GM12878 (cell line): ENCODE data around the gene GRXCR2. TPM values are rescaled to one million over a fixed set of nuclear protein-coding genes. Genes with fewer than 3 reads are reported as not detected.

ENCODE experiments used
- ATAC-seq: fragments of 200-7000 bp; cut with Tn5 transposase; 3 replicates; pipeline ENCODE4 v1.9.1; 2020; ENCODE audit warnings: mild to moderate bottlenecking, moderate library complexity
- BruUV-seq: library from RNA; stranded (reverse); fragments of 400-500 nt; replicated peaks from 2 replicates; lab custom pipeline; 2021; lab: Mats Ljungman, UMichigan
- CTCF ChIA-PET: fragments of 300-600 bp; sonication (Branson Sonifier 250); formaldehyde crosslinking; extraction: SDS; loops from one replicate; lab custom pipeline; 2021; ENCODE audit warnings: inconsistent platforms; lab: Yijun Ruan, JAX
- POLR2A ChIA-PET: fragments of 350-600 bp; formaldehyde crosslinking; extraction: SDS; loops from one replicate; lab custom pipeline; 2021; ENCODE audit warnings: inconsistent platforms; lab: Charles Lee
- RAD21 ChIA-PET: fragments of 300-600 bp; sonication (Branson Sonifier 250); formaldehyde crosslinking; loops from one replicate; lab custom pipeline; 2023; ENCODE audit warnings: antibody characterized with exemption; ENCODE audit not compliant: unreplicated experiment; lab: Charles Lee
- SMC1A ChIA-PET: fragments of 300-600 bp; sonication (Branson Sonifier 250); formaldehyde crosslinking; loops from one replicate; lab custom pipeline; 2023; ENCODE audit not compliant: unreplicated experiment, uncharacterized antibody; lab: Charles Lee
- DNase-seq: peaks from one replicate; pipeline ENCODE4 v3.0.0-alpha.2; 2011; ENCODE audit warnings: low read depth, low spot score
- FAIRE-seq: peaks from 3 replicates; lab custom pipeline; 2011; peaks lifted over from hg19 to GRCh38; lab: Jason Lieb, UNC
- H2AFZ ChIP-seq: 2 replicates; pipeline ENCODE4 v1.6.0; 2011; ENCODE audit warnings: low read depth, low read length, control low read depth; ENCODE audit not compliant: control insufficient read depth
- H3K27ac ChIP-seq: 2 replicates; pipeline ENCODE4 v1.5.1; 2011; ENCODE audit warnings: control low read depth; ENCODE audit not compliant: control insufficient read depth, insufficient read depth
- H3K27me3 ChIP-seq, 2 experiments: replicated peaks in 1 of 2; 2 replicates each; pipeline versions ENCODE4 v1.6.0 to v1.6.1; 2011; ENCODE audit warnings: low read length in 1 of 2; ENCODE audit not compliant: control insufficient read depth in 2 of 2, insufficient read depth in 2 of 2
- H3K36me3 ChIP-seq, 2 experiments: 2 replicates each; pipeline ENCODE4 v1.5.1; 2011; ENCODE audit warnings: low read length in 1 of 2; ENCODE audit not compliant: control insufficient read depth in 2 of 2, insufficient read depth in 2 of 2
- H3K4me1 ChIP-seq: 2 replicates; pipeline ENCODE4 v1.6.1; 2011; ENCODE audit warnings: mild to moderate bottlenecking, low read length, moderate library complexity, mixed read lengths; ENCODE audit not compliant: control insufficient read depth, insufficient read depth
- H3K4me2 ChIP-seq: 2 replicates; pipeline ENCODE4 v1.6.0; 2011; ENCODE audit warnings: control low read depth; ENCODE audit not compliant: control insufficient read depth, insufficient read depth
- H3K4me3 ChIP-seq: fragments of 200-600 bp; sonication (generic); 2 replicates; pipeline ENCODE4 v1.5.1; 2016
- H3K79me2 ChIP-seq: 2 replicates; pipeline ENCODE4 v1.6.0; 2011; ENCODE audit warnings: low read length; ENCODE audit not compliant: control insufficient read depth, insufficient read depth
- H3K9ac ChIP-seq: 2 replicates; pipeline ENCODE4 v1.8.0; 2011; ENCODE audit warnings: low read length, control low read depth, mixed read lengths; ENCODE audit not compliant: control insufficient read depth, insufficient read depth
- H3K9me3 ChIP-seq: replicated peaks from 3 replicates; pipeline ENCODE4 v1.5.1; 2011; ENCODE audit warnings: mild to moderate bottlenecking, low read length; ENCODE audit not compliant: control insufficient read depth, insufficient read depth
- H4K20me1 ChIP-seq: 2 replicates; pipeline ENCODE4 v1.6.0; 2011; ENCODE audit not compliant: control insufficient read depth, insufficient read depth
- BRCA1 ChIP-seq: IDR thresholded peaks from 2 replicates; pipeline ENCODE4 v1.6.1; 2011; ENCODE audit warnings: low read depth, low read length, improper control_type of control experiment
- CHD2 ChIP-seq: IDR thresholded peaks from 2 replicates; pipeline ENCODE4 v1.6.1; 2011; ENCODE audit warnings: low read depth, low read length, improper control_type of control experiment, borderline replicate concordance
- CREB1 ChIP-seq: IDR thresholded peaks from 2 replicates; pipeline ENCODE4 v1.6.1; 2012; ENCODE audit warnings: low read depth, mild to moderate bottlenecking, inconsistent platforms
- EED ChIP-seq: sonication (generic); IDR thresholded peaks from 2 replicates; pipeline ENCODE4 v1.6.1; 2016; ENCODE audit warnings: antibody characterized with exemption, low read depth
- ESRRA ChIP-seq: IDR thresholded peaks from 2 replicates; pipeline ENCODE4 v1.6.1; 2012; ENCODE audit warnings: mild to moderate bottlenecking, low read length, improper control_type of control experiment
- JUND ChIP-seq: IDR thresholded peaks from 2 replicates; pipeline ENCODE4 v1.6.1; 2012; ENCODE audit warnings: low read depth, mild to moderate bottlenecking, low read length, improper control_type of control experiment, moderate library complexity
- KDM1A ChIP-seq: fragments of 200-600 bp; sonication (generic); IDR thresholded peaks from 2 replicates; pipeline ENCODE4 v1.6.1; 2016; ENCODE audit warnings: borderline replicate concordance
- MEF2A ChIP-seq: IDR thresholded peaks from 2 replicates; pipeline ENCODE4 v1.6.1; 2011; ENCODE audit warnings: low read depth, mild to moderate bottlenecking, low read length, moderate library complexity; ENCODE audit not compliant: insufficient read depth
- POLR2AphosphoS2 ChIP-seq: IDR thresholded peaks from 2 replicates; pipeline ENCODE4 v1.6.1; 2011; ENCODE audit warnings: low read depth, mild to moderate bottlenecking, low read length, improper control_type of control experiment, moderate library complexity
- RAD51 ChIP-seq: fragments of 450-650 bp; IDR thresholded peaks from 2 replicates; pipeline ENCODE4 v1.6.1; 2016; ENCODE audit warnings: moderate library complexity, mild to moderate bottlenecking, inconsistent platforms
- RUNX3 ChIP-seq: IDR thresholded peaks from 2 replicates; pipeline ENCODE4 v1.6.1; 2012; ENCODE audit warnings: low read length, inconsistent platforms
- SMAD1 ChIP-seq: fragments of 450-650 bp; IDR thresholded peaks from 2 replicates; pipeline ENCODE4 v1.6.1; 2018; ENCODE audit warnings: mild to moderate bottlenecking, low read depth; ENCODE audit not compliant: partially characterized antibody
- SPI1 ChIP-seq: IDR thresholded peaks from 2 replicates; pipeline ENCODE4 v1.6.1; 2011; ENCODE audit warnings: low read depth, mild to moderate bottlenecking, low read length, moderate library complexity, borderline replicate concordance; ENCODE audit not compliant: insufficient read depth
- TCF7 ChIP-seq: IDR thresholded peaks from 2 replicates; pipeline ENCODE4 v1.6.1; 2014; ENCODE audit warnings: antibody characterized with exemption, borderline replicate concordance
- ZNF24 ChIP-seq: fragments of 450-650 bp; IDR thresholded peaks from 2 replicates; pipeline ENCODE4 v1.6.1; 2017; ENCODE audit warnings: antibody characterized with exemption, mild to moderate bottlenecking
- WGBS: methylation state at CpG from one replicate; pipeline ENCODE4 v1.1.6; 2016; ENCODE audit warnings: low lambda C conversion rate; ENCODE audit not compliant: insufficient replicate concordance, insufficient coverage; ENCODE audit errors: missing lambda C conversion rate; 5-methylcytosine and 5-hydroxymethylcytosine counted together
- in situ Hi-C: fragments of 300-500 bp; cut with MboI; formaldehyde crosslinking; loops from 9 replicates; pipeline ENCODE4 v1.14.3; 2018; ENCODE audit warnings: mixed read lengths
- intact Hi-C: fragments of 100-400 bp; cut with micrococcal nuclease; formaldehyde crosslinking; loops from one replicate; pipeline ENCODE4 v1.14.2; 2022; ENCODE audit not compliant: unreplicated experiment
- polyA plus RNA-seq, 11 experiments: library from polyadenylated mRNA; depleted of rRNA in 4 of 11; unstranded in 6 of 11; stranded (reverse) in 5 of 11; fragments of >200 nt; fragmentation: Nextera tagmentation in 4 of 11; fragmentation: Illumina TruSeq in 1 of 11; extraction: Ambion mirVana in 4 of 11; extraction: Trizol in 1 of 11; gene quantifications; 1 replicate in 1 of 11; 2 replicates in 10 of 11; pipeline versions ENCODE4 v1.2.1 to v1.2.3, GENCODE V29; 2011 to 2016; ENCODE audit warnings: inconsistent platforms in 2 of 11, missing spikeins in 2 of 11, low read depth in 1 of 11
- total RNA-seq, 4 experiments: library from RNA; depleted of rRNA in 3 of 4; stranded (reverse); fragments of >200 nt in 3 of 4; fragmentation: Illumina TruSeq in 1 of 4; extraction: Trizol in 1 of 4; gene quantifications; 2 replicates each; pipeline versions ENCODE4 v1.2.1 to v1.2.3, GENCODE V29; 2013 to 2021
- TF ChIP-seq, protein P1 (sequence below): IDR thresholded peaks from 2 replicates; pipeline ENCODE4 v1.6.1; 2011; ENCODE audit warnings: borderline replicate concordance, low read depth, mild to moderate bottlenecking, moderate library complexity, mixed read lengths, low read length; ENCODE audit not compliant: insufficient read depth; ENCODE audit errors: extremely low read length
- TF ChIP-seq, protein P2 (sequence below): fragments of 150-350 bp; IDR thresholded peaks from 2 replicates; pipeline ENCODE4 v1.6.1; 2014; ENCODE audit warnings: mild to moderate bottlenecking, low read depth, low read length

The GRXCR2 gene
- total and polyA plus RNA-seq, 10 of the 15 experiments (the other 5 are each of a cell fraction or from before 2014, with no cell fraction given): not detected

DNA sequence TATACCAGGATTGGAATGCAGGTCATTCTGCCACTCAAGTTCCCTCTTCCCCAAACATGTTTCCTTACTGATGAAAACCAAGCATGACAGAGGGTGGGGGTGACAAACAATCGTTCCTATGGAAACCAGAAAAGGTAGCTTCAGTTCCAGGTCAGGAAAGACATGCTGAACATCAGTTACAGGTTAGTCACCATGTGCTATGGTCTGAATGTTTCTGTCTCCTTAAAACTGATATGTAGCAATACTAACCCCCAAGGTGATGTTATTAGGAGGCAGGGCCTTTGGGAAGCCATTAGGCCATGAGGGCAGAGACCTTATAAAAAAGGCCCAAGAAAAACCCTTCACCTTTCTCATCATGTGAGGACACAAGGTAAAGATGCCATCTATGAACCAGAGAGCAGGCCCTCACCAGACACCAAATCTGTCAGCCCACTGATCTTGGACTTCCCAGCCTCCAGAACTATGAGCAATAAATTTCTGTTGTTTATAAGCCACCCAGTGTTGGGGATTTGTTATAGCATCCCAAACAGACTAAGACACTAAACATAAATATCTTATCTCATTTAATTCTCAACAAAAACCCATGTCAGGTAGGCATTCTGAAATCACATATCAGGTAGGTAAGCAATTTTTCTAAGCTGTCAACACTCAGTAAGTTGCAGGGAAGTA, 47.9 kb upstream of the GRXCR2 start:
- Histone ChIP-seq H3K4me1 (no peaks in the 10 kb centered on the region), H3K9ac (no peak overlapping the region), H3K27me3 (no peaks in the 10 kb centered on the region), H3K9me3 (no peaks in the 10 kb centered on the region), H2AFZ (no peak overlapping the region), H3K4me2 (no peak overlapping the region), H3K36me3 (no peaks in the 10 kb centered on the region), H3K27ac (no peak overlapping the region), H4K20me1 (no peaks in the 10 kb centered on the region), H3K79me2 (no peaks in the 10 kb centered on the region), H3K4me3 (no peak overlapping the region)
- DNase-seq: no peak
- FAIRE-seq: no peak
- no TSS peak for BruUV-seq
- ChIA-PET SMC1A (no interaction called here), RAD21 (no interaction called here), POLR2A (no interaction called here), CTCF (no interaction called here)
- intact Hi-C loops (no loop called here), in situ Hi-C loops (no loop called here)
- TF ChIP-seq, protein P1, sequence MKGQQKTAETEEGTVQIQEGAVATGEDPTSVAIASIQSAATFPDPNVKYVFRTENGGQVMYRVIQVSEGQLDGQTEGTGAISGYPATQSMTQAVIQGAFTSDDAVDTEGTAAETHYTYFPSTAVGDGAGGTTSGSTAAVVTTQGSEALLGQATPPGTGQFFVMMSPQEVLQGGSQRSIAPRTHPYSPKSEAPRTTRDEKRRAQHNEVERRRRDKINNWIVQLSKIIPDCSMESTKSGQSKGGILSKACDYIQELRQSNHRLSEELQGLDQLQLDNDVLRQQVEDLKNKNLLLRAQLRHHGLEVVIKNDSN: no peak
- ATAC-seq: no peak
- 0% methylated on average over 1 of the region's 1 CpG for WGBS

DNA sequence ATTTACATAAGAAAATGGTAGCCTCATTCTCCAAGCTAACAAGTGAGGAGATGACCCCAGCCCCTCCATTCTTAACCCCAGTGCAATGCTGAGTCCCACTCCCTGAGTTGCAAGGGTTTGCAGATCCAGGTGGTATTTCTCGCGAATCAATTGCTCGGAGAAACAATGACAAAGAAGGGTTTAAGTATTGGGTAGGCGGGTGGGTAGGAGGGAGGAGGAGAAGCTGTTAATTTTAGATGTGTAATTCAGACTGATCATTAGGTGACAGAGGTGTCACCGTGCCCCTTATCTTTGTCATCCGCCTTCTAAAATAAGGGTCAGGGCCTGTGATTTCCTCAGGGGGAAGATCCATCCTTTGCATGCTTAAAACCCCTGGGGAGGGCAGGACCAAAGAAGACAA, 46.6 kb upstream of the GRXCR2 start:
- intact Hi-C loops (no loop called here), in situ Hi-C loops (no loop called here)
- CTCF ChIA-PET: interaction anchor here (0.6 kb wide), 1 partner anchor 20 kb away, joined by 3 read pairs; no protein-coding TSS in a partner anchor
- Histone ChIP-seq H2AFZ (no peak overlapping the region), H3K27ac (no peak overlapping the region), H3K4me1 (no peaks in the 10 kb centered on the region), H3K9me3 (no peaks in the 10 kb centered on the region), H3K79me2 (no peaks in the 10 kb centered on the region), H3K4me3 (no peak overlapping the region), H3K9ac (no peak overlapping the region), H3K36me3 (no peaks in the 10 kb centered on the region), H3K27me3 (no peaks in the 10 kb centered on the region), H4K20me1 (no peaks in the 10 kb centered on the region), H3K4me2 (no peak overlapping the region)
- ATAC-seq: no peak
- RAD21 ChIA-PET: interaction anchor here (1.4 kb wide), 1 partner anchor 211 kb away, joined by 3 read pairs; no protein-coding TSS in a partner anchor
- FAIRE-seq: no peak
- POLR2A ChIA-PET: no interaction called here
- 56% methylated on average over 6 of the region's 6 CpGs for WGBS
- no TSS peak for BruUV-seq
- no peak for DNase-seq
- SMC1A ChIA-PET: no interaction called here
- TF ChIP-seq ZNF24 (no peak), CHD2 (no peak), CREB1 (no peak), SMAD1 (no peak), RUNX3 (no peak), RAD51 (no peak), BRCA1 (no peak), POLR2AphosphoS2 (no peak), MEF2A (no peak), KDM1A (no peak), TCF7 (no peak), SPI1 (no peak), EED (no peak), JUND (no peak), ESRRA (no peak)
- TF ChIP-seq, protein P2, sequence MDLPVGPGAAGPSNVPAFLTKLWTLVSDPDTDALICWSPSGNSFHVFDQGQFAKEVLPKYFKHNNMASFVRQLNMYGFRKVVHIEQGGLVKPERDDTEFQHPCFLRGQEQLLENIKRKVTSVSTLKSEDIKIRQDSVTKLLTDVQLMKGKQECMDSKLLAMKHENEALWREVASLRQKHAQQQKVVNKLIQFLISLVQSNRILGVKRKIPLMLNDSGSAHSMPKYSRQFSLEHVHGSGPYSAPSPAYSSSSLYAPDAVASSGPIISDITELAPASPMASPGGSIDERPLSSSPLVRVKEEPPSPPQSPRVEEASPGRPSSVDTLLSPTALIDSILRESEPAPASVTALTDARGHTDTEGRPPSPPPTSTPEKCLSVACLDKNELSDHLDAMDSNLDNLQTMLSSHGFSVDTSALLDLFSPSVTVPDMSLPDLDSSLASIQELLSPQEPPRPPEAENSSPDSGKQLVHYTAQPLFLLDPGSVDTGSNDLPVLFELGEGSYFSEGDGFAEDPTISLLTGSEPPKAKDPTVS: no peak
